Breast epithelium (tissue), 3 donors: ENCODE data around the gene PKNOX1.
"Not testable (repeated sequence)": the region's sequence is repeated elsewhere in the genome, so short reads cannot be mapped to it uniquely, and the experiment has no call there.

ENCODE experiments used
- CTCF ChIP-seq, 3 donors: fragments of 450-650 bp; IDR thresholded peaks; one replicate each; pipeline ENCODE4 v1.5.1; 2016 to 2017; ENCODE audit warnings: antibody characterized with exemption in 3 of 3, mild to moderate bottlenecking in 3 of 3, moderate library complexity in 3 of 3
- POLR2A ChIP-seq: fragments of 450-650 bp; IDR thresholded peaks from one replicate; pipeline ENCODE4 v1.6.1; 2016; ENCODE audit warnings: antibody characterized with exemption, mild to moderate bottlenecking, moderate library complexity
- POLR2AphosphoS5 ChIP-seq, 3 donors: sonication (generic); formaldehyde crosslinking; IDR thresholded peaks; one replicate each; pipeline ENCODE4 v1.6.1; 2017; ENCODE audit warnings: antibody characterized with exemption in 3 of 3

GRCh38 chr21:42999152-42999551 is 24.8 kb downstream of the PKNOX1 start:
- TF ChIP-seq POLR2AphosphoS5 (IDR thresholded peaks at IDR 0.05); POLR2A; CTCF (IDR thresholded peaks at IDR 0.05): not testable (repeated sequence)
